SU-DHL-6 (cell line): Measurements from ENCODE around the gene PRX.
A peak's percentile ranks its signal among the peaks of the same experiment; 100 is the strongest.

ENCODE experiments used
- H2AFZ ChIP-seq: fragments of 200-600 bp; sonication (generic); 2 replicates; pipeline ENCODE4 v1.6.1; 2014; ENCODE audit warnings: low read depth, mild to moderate bottlenecking, moderate library complexity, mixed read lengths, antibody characterized with exemption, low read length; ENCODE audit not compliant: severe bottlenecking
- H3F3A ChIP-seq: fragments of 200-600 bp; shearing (Covaris generic); 2 replicates; pipeline ENCODE4 v1.6.0; 2016; ENCODE audit warnings: antibody characterized with exemption, mild to moderate bottlenecking; ENCODE audit not compliant: insufficient read depth
- H3K27ac ChIP-seq: fragments of 200-600 bp; sonication (generic); 2 replicates; pipeline ENCODE4 v1.5.1; 2016; ENCODE audit warnings: low read depth, mild to moderate bottlenecking, low read length, moderate library complexity, mixed read lengths
- H3K27me3 ChIP-seq: fragments of 200-600 bp; sonication (generic), shearing (Covaris generic); 2 replicates; pipeline ENCODE4 v1.6.0; 2014; ENCODE audit warnings: mild to moderate bottlenecking, low read length
- H3K36me3 ChIP-seq: fragments of 200-600 bp; sonication (generic); 2 replicates; pipeline ENCODE4 v1.6.1; 2014; ENCODE audit warnings: mild to moderate bottlenecking, low read length, mixed read lengths
- H3K4me2 ChIP-seq: fragments of 300-600, 200-600 bp; shearing (Covaris generic), sonication (generic); 2 replicates; pipeline ENCODE4 v1.6.0; 2014; ENCODE audit warnings: low read length, low read depth, mild to moderate bottlenecking; ENCODE audit not compliant: poor library complexity, severe bottlenecking
- H3K4me3 ChIP-seq: fragments of 200-600 bp; sonication (generic); 2 replicates; pipeline ENCODE4 v1.5.1; 2014; ENCODE audit warnings: antibody characterized with exemption, low read length, mild to moderate bottlenecking, mixed read lengths; ENCODE audit not compliant: insufficient read depth, poor library complexity, severe bottlenecking
- H3K79me2 ChIP-seq: fragments of 200-600 bp; sonication (generic); 2 replicates; pipeline ENCODE4 v1.6.1; 2014; ENCODE audit warnings: mild to moderate bottlenecking, low read length, moderate library complexity; ENCODE audit not compliant: insufficient read depth
- H3K9ac ChIP-seq: fragments of 200-600 bp; sonication (generic); 2 replicates; pipeline ENCODE4 v1.7.0; 2014; ENCODE audit warnings: mild to moderate bottlenecking, low read length
- H3K9me2 ChIP-seq: fragments of 200-600 bp; sonication (generic); replicated peaks from 2 replicates; pipeline ENCODE4 v1.6.1; 2014; ENCODE audit warnings: low read length; ENCODE audit not compliant: insufficient read depth
- H3K9me3 ChIP-seq: fragments of 200-600 bp; sonication (generic); 2 replicates; pipeline ENCODE4 v1.6.1; 2014; ENCODE audit warnings: low read length, mixed read lengths; ENCODE audit not compliant: insufficient read depth
- H4K20me1 ChIP-seq: fragments of 200-600 bp; sonication (generic); 2 replicates; pipeline ENCODE4 v1.6.1; 2014; ENCODE audit warnings: low read depth, mild to moderate bottlenecking, antibody characterized with exemption, low read length, moderate library complexity, mixed read lengths
- EZH2phosphoT487 ChIP-seq: fragments of 200-600 bp; sonication (generic), shearing (Covaris generic); conservative IDR thresholded peaks from 2 replicates; pipeline ENCODE4 v1.6.1; 2018; ENCODE audit warnings: mild to moderate bottlenecking, antibody characterized with exemption, low read length, moderate library complexity, mixed read lengths
- TF ChIP-seq, protein P1 (sequence below): fragments of 200-600 bp; sonication (generic); IDR thresholded peaks from one replicate; pipeline ENCODE4 v1.5.1; 2017; ENCODE audit warnings: antibody characterized with exemption, mild to moderate bottlenecking, low read length, moderate library complexity; ENCODE audit not compliant: insufficient read depth, poor library complexity, severe bottlenecking

Gene PRX

DNA sequence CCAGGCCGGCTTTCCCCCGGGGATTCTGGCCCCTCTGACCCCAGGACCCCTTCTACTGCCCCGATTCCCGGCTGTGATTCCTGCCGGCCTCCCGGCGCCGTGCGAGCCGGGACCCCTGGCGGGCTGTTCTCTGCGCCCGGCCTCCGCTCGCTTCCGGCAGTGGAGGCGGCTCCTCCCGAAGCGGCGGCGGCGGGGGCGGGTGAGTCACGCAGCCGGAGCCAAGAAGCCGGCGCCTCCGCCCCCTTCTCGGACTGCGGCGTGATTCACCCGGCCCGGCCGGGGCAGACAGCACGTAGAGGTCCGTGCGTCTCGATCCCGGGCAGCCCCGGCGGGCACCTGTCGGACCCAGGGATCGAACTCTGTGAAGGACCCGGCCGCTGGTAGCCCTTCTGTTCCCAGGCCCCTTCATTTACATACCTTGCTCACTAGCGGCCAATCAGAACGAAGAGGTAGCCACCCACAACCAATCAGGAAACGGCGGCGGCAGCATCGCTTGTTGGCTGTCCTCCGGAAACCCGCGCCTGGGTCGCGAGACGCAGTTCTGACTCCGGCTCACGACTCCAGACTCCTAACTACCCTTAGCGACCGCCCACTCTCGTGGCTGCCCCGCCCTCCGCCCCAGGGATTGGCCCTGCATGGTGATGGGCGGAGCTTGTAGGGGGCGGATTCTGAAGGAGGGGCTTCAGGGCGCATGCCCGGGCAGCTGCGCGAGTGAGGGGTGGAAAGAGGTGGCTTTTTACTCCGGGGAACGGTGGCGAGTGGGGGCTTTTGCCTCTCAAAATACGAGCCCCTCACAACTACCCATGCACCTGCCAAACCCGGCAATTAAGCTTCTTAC lies 12.5 kb upstream of the PRX start, which contains the start of gene SERTAD1:
SERTAD1 (minus strand) TSS at position 543 of the 838 bp plus-strand sequence. CDS start 2,446 bp downstream, outside the sequence.
- peak within 1 kb of the TSS; percentile 75 for H3K27ac ChIP-seq

DNA sequence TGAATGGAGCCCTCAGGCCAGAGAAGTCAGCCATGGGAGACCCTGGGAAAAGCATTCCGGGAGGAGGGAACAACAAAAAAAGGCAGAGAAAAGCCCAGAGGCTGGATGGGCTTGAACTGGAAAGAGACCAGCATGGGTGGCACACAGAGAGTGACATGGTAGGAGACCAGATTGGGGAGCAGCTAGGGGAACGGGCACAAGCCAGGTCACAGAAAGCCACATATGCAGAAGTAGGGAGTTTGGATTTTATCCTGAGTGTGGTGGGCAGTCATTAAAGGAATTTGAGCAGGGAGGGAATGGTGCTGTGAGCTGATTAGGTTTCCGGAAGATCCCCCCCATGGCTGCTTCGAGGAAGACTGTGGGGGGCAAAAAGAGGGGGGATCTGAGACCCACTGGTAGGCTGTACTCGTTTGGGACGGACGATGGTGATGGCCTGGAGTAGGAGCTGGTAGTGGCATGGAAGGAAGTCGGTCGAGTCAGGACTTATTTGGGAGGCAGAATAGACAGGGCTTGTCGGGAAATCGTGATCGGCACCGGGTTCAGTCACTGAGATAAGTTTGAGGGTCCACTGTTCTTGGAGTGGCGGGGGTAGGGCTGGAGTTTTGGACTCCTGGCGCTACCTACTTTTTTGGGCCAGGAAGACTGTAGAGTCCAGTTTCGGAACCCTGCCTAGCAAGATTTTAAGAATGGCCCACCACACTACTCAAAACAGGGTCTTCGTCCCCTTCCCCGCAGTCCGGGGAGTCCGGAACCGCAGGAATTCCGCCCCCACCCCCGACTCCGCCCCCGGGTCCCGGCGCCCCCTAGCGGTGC lies 11.7 kb upstream of the PRX start:
- H3F3A ChIP-seq = peaks cover 8% of the 10 kb centered on the region; the same call in 1 of the 2 replicates
- H3K9me3 ChIP-seq = no peaks in the 10 kb centered on the region
- no peaks in the 10 kb centered on the region for H3K9me2 ChIP-seq
- H4K20me1 ChIP-seq = no peaks in the 10 kb centered on the region
- H3K36me3 ChIP-seq = no peaks in the 10 kb centered on the region
- peak overlapping the region; percentile 73 for H3K4me2 ChIP-seq
- peak overlapping the region; percentile 83 for H3K9ac ChIP-seq
- no peak for TF ChIP-seq EZH2phosphoT487
- TF ChIP-seq, protein P1, sequence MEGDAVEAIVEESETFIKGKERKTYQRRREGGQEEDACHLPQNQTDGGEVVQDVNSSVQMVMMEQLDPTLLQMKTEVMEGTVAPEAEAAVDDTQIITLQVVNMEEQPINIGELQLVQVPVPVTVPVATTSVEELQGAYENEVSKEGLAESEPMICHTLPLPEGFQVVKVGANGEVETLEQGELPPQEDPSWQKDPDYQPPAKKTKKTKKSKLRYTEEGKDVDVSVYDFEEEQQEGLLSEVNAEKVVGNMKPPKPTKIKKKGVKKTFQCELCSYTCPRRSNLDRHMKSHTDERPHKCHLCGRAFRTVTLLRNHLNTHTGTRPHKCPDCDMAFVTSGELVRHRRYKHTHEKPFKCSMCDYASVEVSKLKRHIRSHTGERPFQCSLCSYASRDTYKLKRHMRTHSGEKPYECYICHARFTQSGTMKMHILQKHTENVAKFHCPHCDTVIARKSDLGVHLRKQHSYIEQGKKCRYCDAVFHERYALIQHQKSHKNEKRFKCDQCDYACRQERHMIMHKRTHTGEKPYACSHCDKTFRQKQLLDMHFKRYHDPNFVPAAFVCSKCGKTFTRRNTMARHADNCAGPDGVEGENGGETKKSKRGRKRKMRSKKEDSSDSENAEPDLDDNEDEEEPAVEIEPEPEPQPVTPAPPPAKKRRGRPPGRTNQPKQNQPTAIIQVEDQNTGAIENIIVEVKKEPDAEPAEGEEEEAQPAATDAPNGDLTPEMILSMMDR = no peak
- no peaks in the 10 kb centered on the region for H3K79me2 ChIP-seq
- peak overlapping the region; percentile 85 for H3K4me3 ChIP-seq
- H3K27ac ChIP-seq = peak overlapping the region; percentile 75
- peak overlapping the region; percentile 88 for H2AFZ ChIP-seq
- no peaks in the 10 kb centered on the region for H3K27me3 ChIP-seq

More for the DNA sequence above, 12.5 kb upstream of the PRX start, which contains the start of gene SERTAD1:
- no peaks in the 10 kb centered on the region for H3K27me3 ChIP-seq
- no peaks in the 10 kb centered on the region for H3K9me3 ChIP-seq
- peak within 1 kb of the TSS; percentile 83 for H3K9ac ChIP-seq
- peak within 1 kb of the TSS; percentile 88 for H2AFZ ChIP-seq
- H3K36me3 ChIP-seq = no peaks in the 10 kb centered on the region
- H3K79me2 ChIP-seq = no peaks in the 10 kb centered on the region
- H3K9me2 ChIP-seq = no peaks in the 10 kb centered on the region
- peaks cover 8% of the 10 kb centered on the region; the same call in 1 of the 2 replicates for H3F3A ChIP-seq
- peak within 1 kb of the TSS; percentile 93 for H3K4me2 ChIP-seq
- peak within 1 kb of the TSS; percentile 85 for H3K4me3 ChIP-seq
- TF ChIP-seq EZH2phosphoT487 = no peak
- TF ChIP-seq, protein P1 = peak; percentile 94
- H4K20me1 ChIP-seq = no peaks in the 10 kb centered on the region

DNA sequence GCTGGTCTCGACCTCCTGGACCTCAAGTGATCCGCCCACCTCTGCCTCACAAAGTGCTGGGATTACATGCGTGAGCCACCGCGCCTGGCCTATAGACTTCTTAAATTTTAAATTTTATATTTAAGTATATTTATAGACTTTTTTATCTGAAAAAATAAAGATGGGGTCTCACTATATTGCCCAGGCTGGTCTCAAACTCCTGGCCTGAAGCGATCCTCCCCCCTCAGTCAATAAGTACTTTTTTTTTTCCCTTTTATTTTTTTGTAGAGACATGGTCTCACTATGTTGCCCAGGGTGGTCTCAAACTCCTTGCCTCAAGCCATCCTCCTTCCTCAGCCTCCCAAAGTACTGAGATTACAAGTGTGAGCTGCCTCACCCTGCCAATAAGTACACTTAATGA lies 10.8 kb upstream of the PRX start:
- Histone ChIP-seq H3K36me3 (no peaks in the 10 kb centered on the region), H2AFZ (no peak overlapping the region), H3K27ac (no peak overlapping the region), H3K9ac (no peak overlapping the region), H3K4me3 (no peak overlapping the region), H3K79me2 (no peaks in the 10 kb centered on the region), H3K27me3 (no peaks in the 10 kb centered on the region), H4K20me1 (no peaks in the 10 kb centered on the region), H3K9me2 (no peaks in the 10 kb centered on the region), H3F3A (peaks cover 8% of the 10 kb centered on the region; the same call in 1 of the 2 replicates), H3K9me3 (no peaks in the 10 kb centered on the region), H3K4me2 (peak overlapping the region; percentile 73)
- TF ChIP-seq EZH2phosphoT487 = no peak
- TF ChIP-seq, protein P1 = no peak
